GM18511 (cell line): ENCODE data around the gene PLSCR3.

Experiments
- ATAC-seq: cut with Tn5 transposase; IDR thresholded peaks from one replicate; pipeline ENCODE4 v1.9.1; 2021; ENCODE audit warnings: mild to moderate bottlenecking, moderate library complexity; ENCODE audit not compliant: unreplicated experiment

The PLSCR3 gene

GRCh38 chr17:7351665-7352502 is 42.4 kb downstream of the PLSCR3 start, which contains the start of gene KCTD11:
Gene KCTD11 (plus strand): TSS chr17:7352162.
- ATAC-seq = peak; percentile 75

- ATAC-seq = no peak
Measured at GRCh38 chr17:7348478-7349242, 45.7 kb downstream of the PLSCR3 start.

GRCh38 chr17:7347630-7348477 is 46.5 kb downstream of the PLSCR3 start:
- no peak for ATAC-seq

- ATAC-seq = no peak
Measured at GRCh38 chr17:7346761-7347614, 47.3 kb downstream of the PLSCR3 start.

GRCh38 chr17:7343250-7343649 is 51.1 kb downstream of the PLSCR3 start:
- ATAC-seq = no peak

GRCh38 chr17:7341842-7342241 is 52.5 kb downstream of the PLSCR3 start:
- no peak for ATAC-seq

DNA sequence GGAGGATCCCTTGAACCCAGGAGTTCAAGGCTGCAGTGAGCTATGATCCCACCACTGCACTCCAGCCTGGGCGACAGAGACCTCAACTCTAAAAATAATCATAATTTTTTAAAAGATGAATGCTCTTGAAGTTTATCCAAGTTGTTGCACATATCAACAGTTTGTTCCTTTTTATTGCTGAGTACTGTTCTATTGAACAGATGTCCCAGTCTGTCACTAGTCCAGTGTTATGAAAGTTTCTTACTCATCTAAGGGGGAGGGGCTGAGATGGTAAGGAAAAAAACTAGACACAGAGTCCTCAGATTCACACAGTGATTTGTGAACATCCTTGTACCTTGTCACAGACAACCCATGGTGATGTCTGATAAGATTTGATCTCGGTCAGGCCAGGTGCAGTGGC is 54.1 kb downstream of the PLSCR3 start:
- ATAC-seq = no peak
